Testis (tissue), 2 donors: ENCODE measurements around the gene PSMD6.

ENCODE experiments used
- CTCF ChIP-seq, 3 experiments: fragments of 450-650 bp in 2 of 3; fragments of 200-600 bp in 1 of 3; sonication (generic) in 1 of 3; IDR thresholded peaks; one replicate each; pipeline ENCODE4 v1.5.1; 2016 to 2019; ENCODE audit warnings: antibody characterized with exemption in 3 of 3, mild to moderate bottlenecking in 2 of 3, moderate library complexity in 1 of 3
- POLR2A ChIP-seq: fragments of 450-650 bp; IDR thresholded peaks from one replicate; pipeline ENCODE4 v1.6.1; 2017; ENCODE audit warnings: antibody characterized with exemption, mild to moderate bottlenecking, moderate library complexity

- TF ChIP-seq POLR2A = no peak
- TF ChIP-seq CTCF (IDR thresholded peaks at IDR 0.05) = no peak
These were observed 26.5 kb upstream of the PSMD6 start for GRCh38 chr3:64049832-64050231.
